ENCODE data around the gene SERTAD3.

The SERTAD3 gene

GRCh38 chr19:40403262-40403984 lies 40.7 kb downstream of the SERTAD3 start:
- Histone ChIP-seq H3K79me1 (replicated peaks; ENCODE audit: low read length, poor library complexity, severe bottlenecking) (peaks cover 1% of the 10 kb centered on the region), H3K14ac (ENCODE audit: low read length in 2 of 2) (no peak overlapping the region), H3K18ac (ENCODE audit: low read depth in 1 of 2, low read length in 2 of 2) (peak overlapping the region; percentile 84 to 85), H2AK5ac (ENCODE audit: low read length, severe bottlenecking) (no peak overlapping the region), H3K23ac (ENCODE audit: low read length in 2 of 2) (no peak overlapping the region), H3K9me3 (ENCODE audit: control insufficient read depth, low read length) (no peaks in the 10 kb centered on the region), H3K27me3 (ENCODE audit: control insufficient read depth in 1 of 2, insufficient read depth in 1 of 2, low read length in 2 of 2) (peaks cover 0 to 3% of the 10 kb centered on the region in 2 experiments), H2AFZ (ENCODE audit: low read depth, low read length) (no peak overlapping the region), H3K4me1 (ENCODE audit: control insufficient read depth, insufficient read depth, low read depth, low read length) (peaks cover 5% of the 10 kb centered on the region), H3K36me3 (ENCODE audit: control insufficient read depth in 1 of 2, insufficient read depth in 2 of 2, low read depth in 1 of 2, low read length in 2 of 2) (peaks cover 0 to 4% of the 10 kb centered on the region in 2 experiments), H3K27ac (ENCODE audit: low read length, poor library complexity, severe bottlenecking) (peak overlapping the region; percentile 6), H4K91ac (ENCODE audit: low read length) (no peak overlapping the region), H3K9ac (ENCODE audit: low read length) (peak overlapping the region; percentile 72), H2BK120ac (ENCODE audit: low read depth, low read length) (peak overlapping the region; percentile 29), H4K8ac (ENCODE audit: low read length) (peak overlapping the region; percentile 59), H3K4me2 (ENCODE audit: low read length, poor library complexity, severe bottlenecking) (peak overlapping the region; percentile 77), H3K4ac (ENCODE audit: low read depth in 1 of 2, low read length in 2 of 2) (peak overlapping the region in 1 of 2 experiments; percentile 77), H3K4me3 (ENCODE audit: insufficient read depth in 1 of 2, low read depth in 1 of 2, low read length in 2 of 2) (peak overlapping the region; percentile 66 to 78), H2BK15ac (ENCODE audit: low read depth, poor library complexity, severe bottlenecking) (no peak overlapping the region), H2BK5ac (ENCODE audit: low read depth, low read length, poor library complexity, severe bottlenecking) (no peak overlapping the region), H2BK12ac (ENCODE audit: low read length in 2 of 2) (peak overlapping the region in 1 of 2 experiments; percentile 7)
- peak; percentile 88 for DNase-seq
- 2% methylated on average over 32 of the region's 41 CpGs for WGBS

DNA sequence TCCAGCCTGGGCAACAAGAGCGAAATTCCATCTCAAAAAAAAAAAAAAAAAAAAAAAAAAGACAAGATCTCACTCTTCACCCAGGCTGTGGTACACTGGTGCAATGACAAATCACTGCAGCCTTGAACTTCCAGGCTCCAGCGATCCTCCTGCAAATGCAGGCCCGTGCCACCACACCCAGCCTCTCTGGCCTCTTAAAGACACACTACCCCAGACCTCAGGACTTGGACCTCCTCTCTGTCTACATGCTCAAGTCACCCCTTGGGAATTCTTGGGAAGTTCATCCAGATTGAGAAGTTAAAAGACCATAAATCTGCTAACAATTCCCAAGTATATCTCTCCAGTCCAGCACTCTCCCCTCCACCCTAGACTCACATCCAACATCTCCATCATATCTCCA lies 43.6 kb downstream of the SERTAD3 start:
- WGBS = 40% methylated on average over 2 of the region's 3 CpGs
- Histone ChIP-seq H2AFZ (ENCODE audit: low read depth, low read length) (no peak overlapping the region), H3K9me3 (ENCODE audit: control insufficient read depth, low read length) (no peaks in the 10 kb centered on the region), H3K4me1 (ENCODE audit: control insufficient read depth, insufficient read depth, low read depth, low read length) (peaks cover 6% of the 10 kb centered on the region), H2BK15ac (ENCODE audit: low read depth, poor library complexity, severe bottlenecking) (no peak overlapping the region), H3K79me1 (replicated peaks; ENCODE audit: low read length, poor library complexity, severe bottlenecking) (peaks cover 1% of the 10 kb centered on the region), H2BK5ac (ENCODE audit: low read depth, low read length, poor library complexity, severe bottlenecking) (no peak overlapping the region), H2BK12ac (ENCODE audit: low read length in 2 of 2) (no peak overlapping the region), H2AK5ac (ENCODE audit: low read length, severe bottlenecking) (peak overlapping the region; percentile 14), H3K18ac (ENCODE audit: low read depth in 1 of 2, low read length in 2 of 2) (no peak overlapping the region), H3K4ac (ENCODE audit: low read depth in 1 of 2, low read length in 2 of 2) (no peak overlapping the region), H3K23ac (ENCODE audit: low read length in 2 of 2) (no peak overlapping the region), H4K8ac (ENCODE audit: low read length) (no peak overlapping the region), H3K4me3 (ENCODE audit: insufficient read depth in 1 of 2, low read depth in 1 of 2, low read length in 2 of 2) (no peak overlapping the region), H3K36me3 (ENCODE audit: control insufficient read depth in 1 of 2, insufficient read depth in 2 of 2, low read depth in 1 of 2, low read length in 2 of 2) (peaks cover 0 to 11% of the 10 kb centered on the region in 2 experiments), H2BK120ac (ENCODE audit: low read depth, low read length) (no peak overlapping the region), H3K14ac (ENCODE audit: low read length in 2 of 2) (no peak overlapping the region), H3K9ac (ENCODE audit: low read length) (no peak overlapping the region), H4K91ac (ENCODE audit: low read length) (no peak overlapping the region), H3K27ac (ENCODE audit: low read length, poor library complexity, severe bottlenecking) (no peak overlapping the region), H3K4me2 (ENCODE audit: low read length, poor library complexity, severe bottlenecking) (no peak overlapping the region), H3K27me3 (ENCODE audit: control insufficient read depth in 1 of 2, insufficient read depth in 1 of 2, low read length in 2 of 2) (peaks cover 2 to 8% of the 10 kb centered on the region in 2 experiments)
- DNase-seq = no peak

DNA sequence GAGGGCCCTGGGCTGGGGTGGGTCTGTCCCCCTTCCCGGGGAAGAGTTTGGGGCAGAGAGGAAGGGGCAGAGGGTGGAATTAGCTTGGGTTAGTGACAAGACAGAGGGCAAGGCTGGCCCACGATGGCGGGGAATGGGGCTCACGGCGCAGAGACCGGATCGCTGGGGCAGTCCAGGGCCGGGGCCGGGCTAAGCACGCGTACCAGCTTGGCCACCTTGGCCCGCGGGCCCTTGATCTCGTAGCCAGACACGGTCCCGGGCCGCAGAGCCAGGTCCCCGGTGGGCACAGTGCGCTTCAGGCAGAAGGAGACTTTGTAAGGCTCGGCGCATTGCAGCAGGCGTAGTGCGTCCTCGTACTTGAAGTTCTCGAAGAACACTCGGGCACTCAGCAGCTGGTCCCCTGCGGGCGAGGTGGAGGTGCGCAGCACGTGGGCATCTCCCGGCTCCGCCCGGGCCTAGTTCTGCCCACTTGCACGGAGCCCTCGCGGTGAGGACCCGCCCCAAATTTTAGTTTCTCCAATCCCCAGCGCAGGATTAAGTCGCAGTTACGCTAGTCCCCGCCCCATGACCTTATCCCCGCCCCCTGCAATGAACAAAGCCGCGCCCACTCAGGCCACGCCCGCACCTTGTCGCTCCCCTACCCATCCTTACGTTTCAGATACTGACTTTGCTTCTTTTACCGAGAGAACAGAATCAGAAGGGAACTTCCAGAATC lies 45.6 kb downstream of the SERTAD3 start:
- H2AK5ac ChIP-seq (ENCODE audit: low read length, severe bottlenecking) = no peak overlapping the region
- H3K4me1 ChIP-seq (ENCODE audit: control insufficient read depth, insufficient read depth, low read depth, low read length) = peaks cover 10% of the 10 kb centered on the region
- peak overlapping the region; percentile 36 for H4K8ac ChIP-seq (ENCODE audit: low read length)
- H3K4me3 ChIP-seq (ENCODE audit: insufficient read depth in 1 of 2, low read depth in 1 of 2, low read length in 2 of 2) = no peak overlapping the region
- no peak overlapping the region for H3K9ac ChIP-seq (ENCODE audit: low read length)
- WGBS = 56% methylated on average over 49 of the region's 49 CpGs
- H3K79me1 ChIP-seq (replicated peaks; ENCODE audit: low read length, poor library complexity, severe bottlenecking) = peaks cover 1% of the 10 kb centered on the region
- no peak overlapping the region for H2BK12ac ChIP-seq (ENCODE audit: low read length in 2 of 2)
- no peak overlapping the region for H3K18ac ChIP-seq (ENCODE audit: low read depth in 1 of 2, low read length in 2 of 2)
- no peaks in the 10 kb centered on the region for H3K9me3 ChIP-seq (ENCODE audit: control insufficient read depth, low read length)
- no peak overlapping the region for H2AFZ ChIP-seq (ENCODE audit: low read depth, low read length)
- no peak overlapping the region for H3K4me2 ChIP-seq (ENCODE audit: low read length, poor library complexity, severe bottlenecking)
- H3K27ac ChIP-seq (ENCODE audit: low read length, poor library complexity, severe bottlenecking) = no peak overlapping the region
- H3K4ac ChIP-seq (ENCODE audit: low read depth in 1 of 2, low read length in 2 of 2) = peak overlapping the region in 1 of 2 experiments; percentile 18
- peaks cover 2 to 10% of the 10 kb centered on the region in 2 experiments for H3K27me3 ChIP-seq (ENCODE audit: control insufficient read depth in 1 of 2, insufficient read depth in 1 of 2, low read length in 2 of 2)
- H3K14ac ChIP-seq (ENCODE audit: low read length in 2 of 2) = no peak overlapping the region
- H4K91ac ChIP-seq (ENCODE audit: low read length) = no peak overlapping the region
- no peak overlapping the region for H3K23ac ChIP-seq (ENCODE audit: low read length in 2 of 2)
- DNase-seq = no peak
- no peak overlapping the region for H2BK120ac ChIP-seq (ENCODE audit: low read depth, low read length)
- H2BK5ac ChIP-seq (ENCODE audit: low read depth, low read length, poor library complexity, severe bottlenecking) = no peak overlapping the region
- peaks cover 0 to 11% of the 10 kb centered on the region in 2 experiments for H3K36me3 ChIP-seq (ENCODE audit: control insufficient read depth in 1 of 2, insufficient read depth in 2 of 2, low read depth in 1 of 2, low read length in 2 of 2)
- H2BK15ac ChIP-seq (ENCODE audit: low read depth, poor library complexity, severe bottlenecking) = no peak overlapping the region

DNA sequence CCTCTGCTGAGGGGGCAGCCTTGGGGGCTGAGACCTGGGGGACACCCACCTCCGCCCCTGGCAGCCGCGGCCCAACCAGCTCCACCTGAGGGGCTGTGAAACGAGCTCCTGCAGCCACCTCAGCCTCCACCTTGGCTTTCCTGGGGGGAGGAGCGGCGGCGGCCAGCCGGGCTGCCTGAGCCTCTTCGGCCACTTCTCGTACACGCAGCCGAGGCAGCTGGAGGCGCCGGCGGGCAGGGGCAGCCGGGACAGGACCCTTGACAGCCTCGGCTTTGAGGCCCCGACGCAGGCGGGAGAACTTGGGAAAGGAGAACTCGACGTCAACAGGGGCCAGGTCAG lies 46.6 kb downstream of the SERTAD3 start:
- Histone ChIP-seq H3K9ac (ENCODE audit: low read length) (no peak overlapping the region), H2BK15ac (ENCODE audit: low read depth, poor library complexity, severe bottlenecking) (peak overlapping the region; percentile 15), H3K27ac (ENCODE audit: low read length, poor library complexity, severe bottlenecking) (no peak overlapping the region), H3K18ac (ENCODE audit: low read depth in 1 of 2, low read length in 2 of 2) (no peak overlapping the region), H3K4ac (ENCODE audit: low read depth in 1 of 2, low read length in 2 of 2) (no peak overlapping the region), H3K36me3 (ENCODE audit: control insufficient read depth in 1 of 2, insufficient read depth in 2 of 2, low read depth in 1 of 2, low read length in 2 of 2) (peaks cover 0 to 11% of the 10 kb centered on the region in 2 experiments), H2BK120ac (ENCODE audit: low read depth, low read length) (no peak overlapping the region), H3K14ac (ENCODE audit: low read length in 2 of 2) (no peak overlapping the region), H3K27me3 (ENCODE audit: control insufficient read depth in 1 of 2, insufficient read depth in 1 of 2, low read length in 2 of 2) (peaks cover 2 to 10% of the 10 kb centered on the region in 2 experiments), H3K4me1 (ENCODE audit: control insufficient read depth, insufficient read depth, low read depth, low read length) (peaks cover 10% of the 10 kb centered on the region), H2AFZ (ENCODE audit: low read depth, low read length) (no peak overlapping the region), H3K9me3 (ENCODE audit: control insufficient read depth, low read length) (no peaks in the 10 kb centered on the region), H3K4me2 (ENCODE audit: low read length, poor library complexity, severe bottlenecking) (no peak overlapping the region), H2AK5ac (ENCODE audit: low read length, severe bottlenecking) (no peak overlapping the region), H3K79me1 (replicated peaks; ENCODE audit: low read length, poor library complexity, severe bottlenecking) (peaks cover 1% of the 10 kb centered on the region), H3K23ac (ENCODE audit: low read length in 2 of 2) (no peak overlapping the region), H2BK5ac (ENCODE audit: low read depth, low read length, poor library complexity, severe bottlenecking) (no peak overlapping the region), H4K91ac (ENCODE audit: low read length) (no peak overlapping the region), H3K4me3 (ENCODE audit: insufficient read depth in 1 of 2, low read depth in 1 of 2, low read length in 2 of 2) (no peak overlapping the region), H4K8ac (ENCODE audit: low read length) (no peak overlapping the region), H2BK12ac (ENCODE audit: low read length in 2 of 2) (no peak overlapping the region)
- 89% methylated on average over 17 of the region's 22 CpGs for WGBS
- no peak for DNase-seq
